ENCODE measurements around the gene CACNA1C.

- TF ChIP-seq GATA2 (IDR thresholded peaks at IDR 0.05; ENCODE audit: low read depth, low read length) (no peak), GATA3 (IDR thresholded peaks at IDR 0.05; ENCODE audit: low read depth, low read length) (no peak)
Measured at GRCh38 chr12:2326470-2326869, 273.7 kb downstream of the CACNA1C start.
